Neuronal stem cell (in vitro differentiated cells): ENCODE results near the gene RUNDC1.
"Not testable (repeated sequence)": the region's sequence is repeated elsewhere in the genome, so short reads cannot be mapped to it uniquely, and the experiment has no call there.

Experiments
- DNase-seq: peaks from one replicate; pipeline ENCODE4 v3.0.0-alpha.2; 2013; ENCODE audit warnings: low spot score
- H2AFZ ChIP-seq: one replicate; pipeline ENCODE4 v1.6.1; 2013; ENCODE audit warnings: mild to moderate bottlenecking, low read length, inconsistent platforms
- H2AK5ac ChIP-seq: 2 replicates; pipeline ENCODE4 v1.6.1; 2013; ENCODE audit warnings: low read depth, mild to moderate bottlenecking, inconsistent platforms, low read length, moderate library complexity, mixed read lengths
- H2BK120ac ChIP-seq: 2 replicates; pipeline ENCODE4 v1.6.1; 2013; ENCODE audit warnings: low read depth, mild to moderate bottlenecking, inconsistent platforms, low read length, moderate library complexity, mixed read lengths
- H2BK12ac ChIP-seq: one replicate; pipeline ENCODE4 v1.6.1; 2013; ENCODE audit warnings: low read length, inconsistent platforms
- H2BK15ac ChIP-seq: 2 replicates; pipeline ENCODE4 v1.6.1; 2013; ENCODE audit warnings: mild to moderate bottlenecking, low read length, inconsistent platforms, mixed read lengths
- H2BK5ac ChIP-seq: one replicate; pipeline ENCODE4 v1.6.1; 2013; ENCODE audit warnings: inconsistent platforms, mild to moderate bottlenecking, low read length, moderate library complexity
- H3K14ac ChIP-seq: one replicate; pipeline ENCODE4 v1.6.1; 2013; ENCODE audit warnings: low read length, inconsistent platforms
- H3K18ac ChIP-seq: 2 replicates; pipeline ENCODE4 v1.6.1; 2013; ENCODE audit warnings: low read length, inconsistent platforms
- H3K23ac ChIP-seq: 2 replicates; pipeline ENCODE4 v1.6.1; 2013; ENCODE audit warnings: low read depth, mild to moderate bottlenecking, mixed read lengths, low read length, inconsistent platforms; ENCODE audit not compliant: poor library complexity
- H3K27ac ChIP-seq: replicated peaks from 3 replicates; pipeline ENCODE4 v1.5.1; 2013; ENCODE audit warnings: low read length, inconsistent platforms
- H3K27me3 ChIP-seq, 3 experiments: 2 replicates each; pipeline ENCODE4 v1.6.1; 2013; ENCODE audit warnings: low read length in 3 of 3, mild to moderate bottlenecking in 2 of 3, inconsistent platforms in 1 of 3, low read depth in 1 of 3, mixed read lengths in 1 of 3, moderate library complexity in 1 of 3; ENCODE audit not compliant: control insufficient read depth in 3 of 3, insufficient read depth in 3 of 3
- H3K36me3 ChIP-seq, 2 donors: replicated peaks in 1 of 2; 2 replicates each; pipeline ENCODE4 v1.6.1; 2013; ENCODE audit warnings: low read length in 2 of 2; ENCODE audit not compliant: control insufficient read depth in 2 of 2, insufficient read depth in 2 of 2
- H3K4ac ChIP-seq: 2 replicates; pipeline ENCODE4 v1.6.1; 2013; ENCODE audit warnings: inconsistent platforms, mild to moderate bottlenecking, low read length, moderate library complexity
- H3K4me1 ChIP-seq, 2 donors: 1 replicate in 1 of 2; 2 replicates in 1 of 2; pipeline ENCODE4 v1.6.1; 2013; ENCODE audit warnings: low read length in 2 of 2, low read depth in 1 of 2; ENCODE audit not compliant: control insufficient read depth in 2 of 2, insufficient read depth in 1 of 2
- H3K4me2 ChIP-seq: one replicate; pipeline ENCODE4 v1.6.1; 2013; ENCODE audit warnings: mild to moderate bottlenecking, low read length, inconsistent platforms; ENCODE audit not compliant: insufficient read depth, poor library complexity, severe bottlenecking
- H3K4me3 ChIP-seq, 2 donors: 2 replicates each; pipeline ENCODE4 v1.5.1; 2013; ENCODE audit warnings: low read length in 2 of 2, mild to moderate bottlenecking in 2 of 2, inconsistent platforms in 1 of 2, moderate library complexity in 1 of 2
- H3K79me1 ChIP-seq: one replicate; pipeline ENCODE4 v1.6.1; 2013; ENCODE audit warnings: low read depth, mild to moderate bottlenecking, inconsistent platforms, low read length, moderate library complexity
- H3K9ac ChIP-seq: one replicate; pipeline ENCODE4 v1.6.1; 2013; ENCODE audit warnings: mild to moderate bottlenecking, low read depth, low read length, inconsistent platforms; ENCODE audit not compliant: poor library complexity
- H3K9me3 ChIP-seq, 2 donors: replicated peaks in 1 of 2; 2 replicates each; pipeline versions ENCODE3 to v1.6.1; 2013; ENCODE audit warnings: low read length in 2 of 2, mild to moderate bottlenecking in 2 of 2, inconsistent platforms in 1 of 2, low read depth in 1 of 2, mixed read lengths in 1 of 2, moderate library complexity in 1 of 2; ENCODE audit not compliant: control insufficient read depth in 2 of 2, insufficient read depth in 1 of 2
- H4K8ac ChIP-seq: one replicate; pipeline ENCODE4 v1.6.1; 2013; ENCODE audit warnings: low read depth, mild to moderate bottlenecking, inconsistent platforms, low read length, moderate library complexity
- H4K91ac ChIP-seq: one replicate; pipeline ENCODE4 v1.6.1; 2013; ENCODE audit warnings: low read length, low read depth, mild to moderate bottlenecking, inconsistent platforms; ENCODE audit not compliant: poor library complexity
- WGBS, 2 donors: extraction: QIAGEN DNeasy Blood & Tissue Kit; methylation state at CpG; one replicate each; pipeline ENCODE4 v1.1.7; 2013; ENCODE audit warnings: missing lambda C conversion rate in 2 of 2, mixed read lengths in 1 of 2; ENCODE audit not compliant: insufficient read length in 2 of 2, insufficient replicate concordance in 1 of 2; ENCODE audit errors: extremely low coverage in 2 of 2; 5-methylcytosine and 5-hydroxymethylcytosine counted together

The RUNDC1 gene

GRCh38 chr17:42992872-42993271, 12.5 kb downstream of the RUNDC1 start:
- no peak overlapping the region for H3K9ac ChIP-seq
- H3K27ac ChIP-seq: no peak overlapping the region
- no peak overlapping the region for H2BK12ac ChIP-seq
- H3K18ac ChIP-seq: no peak overlapping the region
- H3K9me3 ChIP-seq: no peaks in the 10 kb centered on the region
- no peak overlapping the region for H3K4ac ChIP-seq
- no CpG with 5 or more reads among the region's 5 CpGs for WGBS, 2 donors
- H4K91ac ChIP-seq: no peak overlapping the region
- no peak for DNase-seq
- no peak overlapping the region for H2AK5ac ChIP-seq
- H2BK15ac ChIP-seq: no peak overlapping the region
- peaks cover 2 to 4% of the 10 kb centered on the region in 2 donors for H3K4me1 ChIP-seq
- no peak overlapping the region for H2AFZ ChIP-seq
- peaks cover 29 to 58% of the 10 kb centered on the region in 2 donors for H3K36me3 ChIP-seq
- H3K4me3 ChIP-seq: no peak overlapping the region
- no peak overlapping the region for H2BK120ac ChIP-seq
- H4K8ac ChIP-seq: no peak overlapping the region
- H3K23ac ChIP-seq: no peak overlapping the region
- peaks cover 0 to 1% (median 0%) of the 10 kb centered on the region in 3 experiments for H3K27me3 ChIP-seq
- H3K14ac ChIP-seq: no peak overlapping the region
- H3K4me2 ChIP-seq: no peak overlapping the region
- H2BK5ac ChIP-seq: no peak overlapping the region
- H3K79me1 ChIP-seq: peaks cover 2% of the 10 kb centered on the region

GRCh38 chr17:42993913-42994312, 13.5 kb downstream of the RUNDC1 start:
- WGBS, 2 donors: no CpG with 5 or more reads among the region's 10 CpGs

GRCh38 chr17:42997390-42997983, 17.1 kb downstream of the RUNDC1 start:
- no peak for DNase-seq
- Histone ChIP-seq H3K27ac (peak overlapping the region; percentile 56), H3K36me3 (peaks cover 26 to 52% of the 10 kb centered on the region in 2 donors)

More at GRCh38 chr17:42993913-42994312, 13.5 kb downstream of the RUNDC1 start:
- H3K36me3 ChIP-seq: peaks cover 24 to 49% of the 10 kb centered on the region in 2 donors
- H3K9ac ChIP-seq, H2BK5ac ChIP-seq, H3K79me1 ChIP-seq, H2BK120ac ChIP-seq, H2BK15ac ChIP-seq, H3K9me3 ChIP-seq, H2AFZ ChIP-seq, H3K4me2 ChIP-seq, H2AK5ac ChIP-seq, H3K27me3 ChIP-seq, H3K18ac ChIP-seq, H3K4me1 ChIP-seq, H3K27ac ChIP-seq, DNase-seq, H4K8ac ChIP-seq, H3K4ac ChIP-seq, H3K14ac ChIP-seq, H3K23ac ChIP-seq, H3K4me3 ChIP-seq, H4K91ac ChIP-seq, H2BK12ac ChIP-seq: not testable (repeated sequence)

GRCh38 chr17:42997984-42998938, 17.9 kb downstream of the RUNDC1 start, which contains the start of gene RPL27:
Gene RPL27, plus strand, starts transcription at chr17:42998419. Its CDS starts 332 bp downstream, at chr17:42998751.
- Histone ChIP-seq H3K27ac (peak within 1 kb of the TSS; percentile 90), H3K4me1 (peaks cover 4 to 6% of the 10 kb centered on the region in 2 donors), H3K36me3 (peaks cover 26 to 52% of the 10 kb centered on the region in 2 donors), H2BK15ac (no peak within 1 kb of the TSS), H4K91ac (no peak within 1 kb of the TSS), H3K79me1 (peaks cover 6% of the 10 kb centered on the region), H3K23ac (peak within 1 kb of the TSS; percentile 40), H2AFZ (peak within 1 kb of the TSS; percentile 74), H3K14ac (peak within 1 kb of the TSS; percentile 12), H2BK12ac (no peak within 1 kb of the TSS), H4K8ac (no peak within 1 kb of the TSS), H3K4ac (peak within 1 kb of the TSS; percentile 12), H3K27me3 (peaks cover 0 to 1% (median 0%) of the 10 kb centered on the region in 3 experiments), H3K9ac (peak within 1 kb of the TSS; percentile 98), H2BK5ac (peak within 1 kb of the TSS; percentile 85), H2AK5ac (no peak within 1 kb of the TSS), H3K18ac (peak within 1 kb of the TSS; percentile 94), H3K4me2 (peak within 1 kb of the TSS; percentile 80), H2BK120ac (no peak within 1 kb of the TSS), H3K9me3 (no peaks in the 10 kb centered on the region), H3K4me3 (peak within 1 kb of the TSS; percentile 86 to 95)
- DNase-seq: peak; percentile 98
- WGBS, 2 donors: no CpG with 5 or more reads among the region's 49 CpGs

More at GRCh38 chr17:42997390-42997983, 17.1 kb downstream of the RUNDC1 start:
- Histone ChIP-seq H3K9ac (no peak overlapping the region), H2BK120ac (no peak overlapping the region), H2BK15ac (no peak overlapping the region), H2AK5ac (no peak overlapping the region), H3K4me1 (peaks cover 4 to 6% of the 10 kb centered on the region in 2 donors), H3K14ac (no peak overlapping the region), H4K8ac (no peak overlapping the region), H2AFZ (peak overlapping the region; percentile 74), H3K4ac (peak overlapping the region; percentile 12), H3K23ac (no peak overlapping the region), H3K27me3 (peaks cover 0 to 1% (median 0%) of the 10 kb centered on the region in 3 experiments), H2BK12ac (no peak overlapping the region), H3K79me1 (peaks cover 6% of the 10 kb centered on the region), H3K18ac (no peak overlapping the region), H3K4me3 (peak overlapping the region in 1 of 2 donors; percentile 20), H4K91ac (no peak overlapping the region), H3K4me2 (peak overlapping the region; percentile 45), H2BK5ac (no peak overlapping the region), H3K9me3 (no peaks in the 10 kb centered on the region)
- WGBS, 2 donors: no CpG with 5 or more reads among the region's 5 CpGs
